ENCODE measurements around the gene NAGK. TPM values are rescaled to one million over a fixed set of nuclear protein-coding genes. Genes with fewer than 3 reads are reported as not detected.

Gene NAGK
- total and polyA plus RNA-seq, 2 of the 8 experiments (the other 6 are each of a cell fraction or from before 2014, with no cell fraction given) = 57.9 to 59.9 TPM

- Histone ChIP-seq H3K9ac (replicated peaks in 1 of 4; ENCODE audit: extremely low read depth in 1 of 4, low read depth in 3 of 4, low read length in 3 of 4) (no peak overlapping the region), H2BK5ac (ENCODE audit: low read depth, low read length) (no peak overlapping the region), H3K79me1 (ENCODE audit: low read depth, low read length) (no peaks in the 10 kb centered on the region), H2BK120ac (replicated peaks; ENCODE audit: low read depth, low read length) (no peak overlapping the region), H3K14ac (ENCODE audit: insufficient read length) (no peak overlapping the region), H4K5ac (ENCODE audit: insufficient read length, low read depth, low read length) (no peak overlapping the region), H3K18ac (ENCODE audit: extremely low read depth, low read length) (no peak overlapping the region), H2BK20ac (ENCODE audit: low read length) (no peak overlapping the region), H3K79me2 (ENCODE audit: control insufficient read depth in 1 of 2, insufficient read depth in 2 of 2, low read length in 2 of 2) (no peaks in the 10 kb centered on the region), H3K23me2 (ENCODE audit: low read depth, low read length) (no peaks in the 10 kb centered on the region), H3K27ac (ENCODE audit: low read depth, low read length) (no peak overlapping the region), H3K4me1 (replicated peaks in 1 of 4; ENCODE audit: control insufficient read depth in 3 of 4, insufficient read depth in 4 of 4, low read length in 3 of 4) (no peaks in the 10 kb centered on the region; a peak in 1 of 7 replicates), H2BK15ac (ENCODE audit: low read length) (no peak overlapping the region), H3K4me2 (ENCODE audit: insufficient read depth in 1 of 2, low read depth in 2 of 2, low read length in 2 of 2) (no peak overlapping the region), H3K23ac (ENCODE audit: insufficient read length) (no peak overlapping the region), H2AK5ac (ENCODE audit: low read depth, low read length) (no peak overlapping the region), H2AFZ (ENCODE audit: low read length) (no peak overlapping the region), H3K4me3 (ENCODE audit: extremely low read depth in 1 of 4, insufficient read depth in 2 of 4, low read depth in 3 of 4, low read length in 4 of 4) (no peak overlapping the region), H2BK12ac (ENCODE audit: low read depth, low read length) (no peak overlapping the region), H3K9me3 (ENCODE audit: insufficient read depth in 2 of 2, low read depth in 1 of 2, low read length in 1 of 2) (no peaks in the 10 kb centered on the region), H3K4ac (replicated peaks; ENCODE audit: insufficient read length, low read depth, low read length) (no peak overlapping the region), H4K8ac (ENCODE audit: extremely low read depth, insufficient read depth, low read length) (no peak overlapping the region), H3K27me3 (replicated peaks in 1 of 4; ENCODE audit: control insufficient read depth in 3 of 4, extremely low read depth in 1 of 4, insufficient read depth in 3 of 4, low read length in 3 of 4) (no peaks in the 10 kb centered on the region), H3K36me3 (ENCODE audit: control insufficient read depth in 2 of 4, insufficient read depth in 4 of 4, low read length in 3 of 4) (peaks cover 0 to 17% (median 2%) of the 10 kb centered on the region in 4 experiments; a peak in 3 of 8 replicates), H3K56ac (replicated peaks; ENCODE audit: insufficient read length, low read depth, low read length) (no peak overlapping the region), H4K91ac (replicated peaks; ENCODE audit: insufficient read length, low read length) (no peak overlapping the region), H4K20me1 (replicated peaks in 1 of 2; ENCODE audit: control insufficient read depth in 1 of 2, insufficient read depth in 2 of 2, low read length in 2 of 2) (peaks cover 0 to 7% of the 10 kb centered on the region in 2 experiments)
- DNase-seq (ENCODE audit: low read depth in 1 of 2, low spot score in 2 of 2) (no peak), FAIRE-seq (no peak)
- WGBS, 2 experiments (ENCODE audit: extremely low coverage in 1 of 2, insufficient coverage in 1 of 2, insufficient read length in 1 of 2, insufficient replicate concordance in 2 of 2, low coverage in 1 of 2, low lambda C conversion rate in 2 of 2, missing lambda C conversion rate in 1 of 2) = 93% methylated on average over 1 of the region's 1 CpG; no CpG with 5 or more reads in 1 of the 2 experiments
- CTCF ChIA-PET (ENCODE audit: partially characterized antibody) = interaction anchor here (1.2 to 1.8 kb wide), 2 partner anchors 10 to 13 kb away, joined by 3 to 4 read pairs; no protein-coding TSS in a partner anchor
- POLR2A ChIA-PET (ENCODE audit: partially characterized antibody) = interaction anchor here (0.7 to 3.6 kb wide), 2 partner anchors 12 to 16 kb away, joined by 3 to 12 read pairs; partner anchors contain the start of genes MCEE and MPHOSPH10
- no peak for TF ChIP-seq HDAC6 (IDR thresholded peaks at IDR 0.05; ENCODE audit: low read depth, low read length)
- no peak for TF ChIP-seq BACH1 (IDR thresholded peaks at IDR 0.05; ENCODE audit: low read length)
- TF ChIP-seq ZNF274 (IDR thresholded peaks at IDR 0.05; ENCODE audit: borderline replicate concordance, extremely low read depth, low read length) = no peak
- no peak for TF ChIP-seq RNF2 (IDR thresholded peaks at IDR 0.05; ENCODE audit: borderline replicate concordance, low read depth, low read length, missing control alignments, poor library complexity, severe bottlenecking)
- TF ChIP-seq RBBP5 (IDR thresholded peaks at IDR 0.05; ENCODE audit: borderline replicate concordance, low read depth, low read length) = no peak
- no peak for TF ChIP-seq CBX5 (IDR thresholded peaks at IDR 0.05; ENCODE audit: low read depth, low read length)
- no peak for TF ChIP-seq SP4 (IDR thresholded peaks at IDR 0.05; ENCODE audit: low read length)
- TF ChIP-seq USF2 (IDR thresholded peaks at IDR 0.05; ENCODE audit: low read length) = no peak
- no peak for TF ChIP-seq ATF3 (IDR thresholded peaks at IDR 0.05; ENCODE audit: insufficient read depth, low read depth, low read length)
- no peak for TF ChIP-seq CREB1 (IDR thresholded peaks at IDR 0.05)
- no peak for TF ChIP-seq NANOG (IDR thresholded peaks at IDR 0.05; ENCODE audit: insufficient read depth, low read depth, low read length, poor library complexity, severe bottlenecking)
- no peak for TF ChIP-seq RAD21 (IDR thresholded peaks at IDR 0.05 in 1 of 2, conservative IDR thresholded peaks at IDR 0.05 in 1 of 2; ENCODE audit: low read depth in 2 of 2, low read length in 2 of 2)
Measured at GRCh38 chr2:71113843-71114242, 45.4 kb downstream of the NAGK start.

Data from H1 (cell line).